Kidney epithelial cell (primary cell): ENCODE results near the gene C10orf105. TPM values are rescaled to one million over a fixed set of nuclear protein-coding genes. Genes with fewer than 3 reads are reported as not detected.

Experiments
- DNase-seq: peaks from one replicate; pipeline ENCODE4 v3.0.0-alpha.2; 2010; ENCODE audit warnings: low read depth
- H3K27me3 ChIP-seq: 2 replicates; pipeline ENCODE4 v1.6.0; 2011; ENCODE audit warnings: low read length; ENCODE audit not compliant: control insufficient read depth, insufficient read depth
- H3K36me3 ChIP-seq: 2 replicates; pipeline ENCODE4 v1.5.1; 2011; ENCODE audit warnings: low read length; ENCODE audit not compliant: control insufficient read depth, insufficient read depth
- H3K4me3 ChIP-seq: 2 replicates; pipeline ENCODE4 v1.5.1; 2011; ENCODE audit warnings: low read depth, mild to moderate bottlenecking, control low read depth, low read length
- CTCF ChIP-seq: IDR thresholded peaks from 2 replicates; pipeline ENCODE4 v1.5.1; 2011; ENCODE audit warnings: mild to moderate bottlenecking, moderate library complexity, low read length, control low read depth, inconsistent platforms; ENCODE audit not compliant: insufficient read depth, poor library complexity, severe bottlenecking
- total RNA-seq: library from RNA; depleted of rRNA; stranded (reverse); fragments of >200 nt; gene quantifications from 2 replicates; pipeline ENCODE4 v1.2.3, GENCODE V29; 2015

The C10orf105 gene
- total RNA-seq, 1 donor from 2014 or later: not detected

GRCh38 chr10:71690094-71690720, 29.4 kb downstream of the C10orf105 start:
- TF ChIP-seq CTCF: no peak
- no peak for DNase-seq

GRCh38 chr10:71688256-71688655, 31.3 kb downstream of the C10orf105 start:
- no peaks in the 10 kb centered on the region for H3K36me3 ChIP-seq
- no peak overlapping the region for H3K4me3 ChIP-seq
- no peak for DNase-seq
- H3K27me3 ChIP-seq: peaks cover 24% of the 10 kb centered on the region
- no peak for TF ChIP-seq CTCF

More at GRCh38 chr10:71690094-71690720, 29.4 kb downstream of the C10orf105 start:
- Histone ChIP-seq H3K27me3 (peaks cover 16% of the 10 kb centered on the region), H3K4me3 (no peak overlapping the region), H3K36me3 (no peaks in the 10 kb centered on the region)

- no peak for DNase-seq
- Histone ChIP-seq H3K27me3 (peaks cover 30% of the 10 kb centered on the region), H3K4me3 (no peak overlapping the region), H3K36me3 (no peaks in the 10 kb centered on the region)
- TF ChIP-seq CTCF: no peak
Measured at GRCh38 chr10:71687480-71687879, 32.1 kb downstream of the C10orf105 start.

- Histone ChIP-seq H3K36me3 (no peaks in the 10 kb centered on the region), H3K27me3 (peaks cover 30% of the 10 kb centered on the region), H3K4me3 (no peak overlapping the region)
- DNase-seq: no peak
- no peak for TF ChIP-seq CTCF
Measured at GRCh38 chr10:71687077-71687476, 32.5 kb downstream of the C10orf105 start.

GRCh38 chr10:71685554-71686232, 33.9 kb downstream of the C10orf105 start:
- Histone ChIP-seq H3K36me3 (no peaks in the 10 kb centered on the region), H3K4me3 (no peak overlapping the region), H3K27me3 (peaks cover 28% of the 10 kb centered on the region)
- DNase-seq: no peak
- no peak for TF ChIP-seq CTCF
